ENCODE measurements around the gene SUCLA2. TPM values are rescaled to one million over a fixed set of nuclear protein-coding genes. Genes with fewer than 3 reads are reported as not detected.

The SUCLA2 gene
- total RNA-seq, 2 donors from 2014 or later, result 15.6 to 21.3 TPM

DNA sequence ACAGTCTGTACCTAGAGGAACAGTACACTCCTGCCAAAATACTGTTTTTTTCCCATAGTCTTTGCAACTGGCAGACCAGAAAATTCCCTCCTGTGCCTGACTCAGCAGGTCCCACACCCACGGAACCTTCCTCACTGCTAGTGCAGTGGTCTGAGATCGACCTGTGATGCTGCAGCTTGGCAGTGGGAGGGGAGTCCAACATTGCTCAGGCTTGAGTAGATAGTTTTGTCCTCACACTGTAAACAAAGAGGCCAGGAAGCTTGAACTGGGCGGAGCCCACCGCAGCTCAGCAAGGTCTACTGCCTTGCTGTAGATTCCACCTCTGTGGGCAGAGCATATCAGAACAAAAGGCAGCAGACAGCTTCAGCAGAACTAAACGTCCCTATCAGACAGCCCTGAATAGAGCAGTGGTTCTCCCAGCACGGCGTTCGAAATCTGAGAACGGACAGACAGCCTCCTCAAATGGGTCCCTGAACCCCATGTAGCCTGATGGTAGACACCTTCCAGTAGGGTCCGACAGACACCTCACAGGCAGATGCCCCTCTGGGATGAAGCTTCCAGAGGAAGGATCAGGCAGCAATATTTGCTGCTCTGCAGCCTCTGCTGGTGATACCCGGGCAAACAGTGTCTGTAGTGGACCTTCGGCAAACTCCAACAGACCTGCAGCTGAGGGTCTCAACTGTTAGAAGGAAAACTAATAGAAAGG, 92.7 kb downstream of the SUCLA2 start:
- ATAC-seq (no peak), DNase-seq (no peak)
- H3K4me3 Mint-ChIP-seq, result no peak overlapping the region
- no peak overlapping the region for H3K27ac Mint-ChIP-seq
- no peaks in the 10 kb centered on the region for H3K9me3 ChIP-seq (ENCODE audit: control insufficient read depth, low read length, poor library complexity, severe bottlenecking)
- H3K36me3 Mint-ChIP-seq (ENCODE audit: low read depth), result peaks cover 7% of the 10 kb centered on the region
- H3K27me3 Mint-ChIP-seq, result no peaks in the 10 kb centered on the region
- H3K4me1 Mint-ChIP-seq, result no peaks in the 10 kb centered on the region

DNA sequence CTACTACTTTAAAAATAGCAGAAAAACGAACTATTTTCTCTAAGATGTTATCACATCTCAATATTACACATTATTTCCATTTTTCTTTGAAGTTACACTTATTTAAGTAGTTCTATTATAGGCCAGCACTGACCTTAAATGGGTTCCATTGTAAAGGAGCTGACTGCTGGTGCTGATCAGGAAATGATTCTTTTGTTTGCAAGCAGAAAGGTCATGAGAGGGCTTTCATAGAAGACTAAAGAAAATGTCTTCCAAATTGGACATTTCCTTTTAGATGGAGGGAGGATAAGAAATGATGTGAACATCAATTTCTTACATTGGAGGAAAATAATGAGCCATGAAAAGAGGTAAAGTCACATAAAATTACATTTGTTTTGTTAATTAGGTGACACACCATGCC, 96.2 kb downstream of the SUCLA2 start:
- ATAC-seq, result no peak
- H3K36me3 Mint-ChIP-seq (ENCODE audit: low read depth), result peaks cover 5% of the 10 kb centered on the region

DNA sequence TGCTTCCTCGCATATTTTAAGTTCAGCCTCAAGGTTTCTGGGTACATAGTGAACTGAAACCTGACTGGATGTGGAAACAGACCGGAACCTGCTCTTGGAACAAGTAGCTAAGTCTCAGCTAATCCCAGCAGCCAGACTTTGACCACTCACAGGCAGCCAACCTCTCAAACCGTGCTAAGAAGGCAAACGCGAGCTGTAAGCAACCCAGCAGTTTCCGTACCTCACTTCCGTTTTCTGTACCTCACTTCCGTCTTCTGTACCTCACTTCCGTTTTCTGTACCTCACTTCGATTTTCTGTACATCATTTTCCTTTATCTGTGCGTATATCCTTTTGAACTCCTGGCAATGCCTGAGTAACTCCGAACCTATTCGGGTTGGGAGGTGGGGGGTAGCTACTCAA, 96.8 kb downstream of the SUCLA2 start:
- ATAC-seq, result no peak
- Mint-ChIP-seq H3K27ac (no peak overlapping the region), H3K4me3 (no peak overlapping the region), H3K4me1 (no peaks in the 10 kb centered on the region), H3K36me3 (ENCODE audit: low read depth) (peaks cover 5% of the 10 kb centered on the region), H3K27me3 (no peaks in the 10 kb centered on the region)
- H3K9me3 ChIP-seq (ENCODE audit: control insufficient read depth, low read length, poor library complexity, severe bottlenecking), result no peaks in the 10 kb centered on the region
- no peak for DNase-seq

More for the DNA sequence above, 96.2 kb downstream of the SUCLA2 start:
- Mint-ChIP-seq H3K27ac (no peak overlapping the region), H3K27me3 (no peaks in the 10 kb centered on the region), H3K4me3 (no peak overlapping the region), H3K4me1 (no peaks in the 10 kb centered on the region)
- no peak for DNase-seq
- no peaks in the 10 kb centered on the region for H3K9me3 ChIP-seq (ENCODE audit: control insufficient read depth, low read length, poor library complexity, severe bottlenecking)

DNA sequence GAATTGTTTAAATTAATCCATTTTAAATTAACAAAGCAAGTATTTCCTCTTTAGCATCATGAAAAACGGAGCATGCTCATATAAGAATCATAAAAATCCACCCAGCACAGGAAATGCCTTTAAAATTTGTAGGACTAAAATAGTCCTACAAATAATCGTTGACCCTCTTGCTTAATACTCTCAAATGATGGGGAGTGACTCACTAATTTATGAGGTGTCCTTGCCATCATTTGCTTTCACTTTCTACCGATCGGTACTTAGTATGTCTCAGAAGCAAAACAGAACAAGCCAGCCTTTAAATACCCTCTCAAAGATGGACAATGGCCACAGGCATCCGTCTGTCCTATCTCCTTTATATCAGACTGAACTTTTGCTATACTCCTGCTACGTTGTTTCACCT, 97.2 kb downstream of the SUCLA2 start:
- Mint-ChIP-seq H3K36me3 (ENCODE audit: low read depth) (peaks cover 3% of the 10 kb centered on the region), H3K27ac (no peak overlapping the region), H3K27me3 (no peaks in the 10 kb centered on the region), H3K4me3 (no peak overlapping the region), H3K4me1 (no peaks in the 10 kb centered on the region)
- no peaks in the 10 kb centered on the region for H3K9me3 ChIP-seq (ENCODE audit: control insufficient read depth, low read length, poor library complexity, severe bottlenecking)
- ATAC-seq (no peak), DNase-seq (no peak)

DNA sequence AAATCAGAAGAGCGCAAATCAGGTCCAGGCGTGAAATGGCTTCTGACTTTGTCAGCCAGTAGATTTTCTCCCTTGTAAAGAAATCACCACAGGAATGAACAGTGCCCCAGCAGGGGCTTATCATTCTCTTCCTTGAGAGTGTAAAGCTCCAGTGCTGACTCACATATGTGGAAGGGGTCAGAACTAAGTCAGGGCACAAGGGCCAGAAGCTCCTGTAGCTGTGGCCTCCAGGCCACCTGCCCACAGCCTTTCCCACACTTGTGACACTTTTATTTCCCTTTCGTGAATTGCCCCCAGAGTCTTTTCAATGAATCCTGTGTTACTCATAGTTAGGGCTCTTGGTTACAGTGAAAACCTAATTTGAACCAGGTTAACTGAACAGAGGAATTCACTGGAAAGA, 99.6 kb downstream of the SUCLA2 start:
- no peaks in the 10 kb centered on the region for H3K27me3 Mint-ChIP-seq
- H3K27ac Mint-ChIP-seq, result no peak overlapping the region
- no peak overlapping the region for H3K4me3 Mint-ChIP-seq
- DNase-seq, result no peak
- ATAC-seq, result no peak
- H3K9me3 ChIP-seq (ENCODE audit: control insufficient read depth, low read length, poor library complexity, severe bottlenecking), result no peaks in the 10 kb centered on the region
- peaks cover 2% of the 10 kb centered on the region for H3K36me3 Mint-ChIP-seq (ENCODE audit: low read depth)
- H3K4me1 Mint-ChIP-seq, result no peaks in the 10 kb centered on the region

DNA sequence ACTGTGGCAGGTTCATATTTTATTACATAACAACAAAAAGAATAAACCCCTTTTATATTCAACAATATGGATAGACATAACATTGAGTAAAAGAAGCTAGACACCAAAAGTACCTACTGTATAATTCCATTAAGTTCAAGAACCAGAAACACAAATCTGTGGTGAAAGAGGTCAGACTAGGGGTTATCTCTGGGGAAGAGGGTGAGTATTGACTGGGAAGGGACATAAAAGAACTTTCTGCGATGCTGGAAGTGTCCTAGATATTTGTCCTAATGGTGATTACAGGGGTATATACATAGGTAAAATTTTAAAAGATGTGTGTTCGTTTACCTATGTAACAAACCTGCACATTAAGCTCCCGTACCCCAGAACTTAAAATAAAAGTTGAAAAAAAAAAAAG, 103.0 kb downstream of the SUCLA2 start:
- Mint-ChIP-seq H3K4me1 (no peaks in the 10 kb centered on the region), H3K4me3 (no peak overlapping the region), H3K27me3 (no peaks in the 10 kb centered on the region), H3K36me3 (ENCODE audit: low read depth) (no peaks in the 10 kb centered on the region), H3K27ac (no peak overlapping the region)
- no peak for ATAC-seq
- no peaks in the 10 kb centered on the region for H3K9me3 ChIP-seq (ENCODE audit: control insufficient read depth, low read length, poor library complexity, severe bottlenecking)
- no peak for DNase-seq

DNA sequence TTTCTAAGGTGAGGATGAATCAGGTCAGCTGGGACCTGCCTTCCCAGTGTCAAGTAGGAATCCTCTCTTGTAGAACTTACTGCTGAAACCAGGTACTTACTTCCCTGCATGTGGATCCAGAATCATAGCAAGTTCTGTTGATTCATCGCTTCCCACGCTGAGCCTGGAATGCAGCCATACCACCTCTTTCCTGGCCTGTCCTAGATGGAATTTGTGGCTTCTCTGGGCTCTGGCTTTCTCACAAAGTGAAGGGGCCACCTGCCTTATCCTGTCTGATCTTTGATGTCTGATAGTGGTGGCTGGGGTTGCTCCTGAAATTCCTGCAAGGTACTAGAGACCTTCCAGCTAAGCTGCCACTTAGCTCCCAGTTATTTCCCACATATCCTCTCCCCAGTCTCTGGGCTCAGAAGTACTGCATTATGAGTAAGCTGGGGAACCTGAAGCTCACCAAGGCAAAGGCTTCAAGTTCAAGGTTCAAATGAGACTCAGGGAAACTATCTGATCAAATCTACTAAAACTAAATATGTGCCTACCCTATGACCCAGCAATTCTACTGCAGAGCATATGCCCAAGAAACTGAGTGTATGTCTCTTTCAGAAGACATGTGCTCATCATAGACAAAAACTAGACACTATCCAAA, 103.5 kb downstream of the SUCLA2 start:
- Mint-ChIP-seq H3K27me3 (no peaks in the 10 kb centered on the region), H3K36me3 (ENCODE audit: low read depth) (no peaks in the 10 kb centered on the region), H3K4me1 (no peaks in the 10 kb centered on the region), H3K4me3 (no peak overlapping the region), H3K27ac (no peak overlapping the region)
- no peaks in the 10 kb centered on the region for H3K9me3 ChIP-seq (ENCODE audit: control insufficient read depth, low read length, poor library complexity, severe bottlenecking)
- DNase-seq (no peak), ATAC-seq (no peak)

DNA sequence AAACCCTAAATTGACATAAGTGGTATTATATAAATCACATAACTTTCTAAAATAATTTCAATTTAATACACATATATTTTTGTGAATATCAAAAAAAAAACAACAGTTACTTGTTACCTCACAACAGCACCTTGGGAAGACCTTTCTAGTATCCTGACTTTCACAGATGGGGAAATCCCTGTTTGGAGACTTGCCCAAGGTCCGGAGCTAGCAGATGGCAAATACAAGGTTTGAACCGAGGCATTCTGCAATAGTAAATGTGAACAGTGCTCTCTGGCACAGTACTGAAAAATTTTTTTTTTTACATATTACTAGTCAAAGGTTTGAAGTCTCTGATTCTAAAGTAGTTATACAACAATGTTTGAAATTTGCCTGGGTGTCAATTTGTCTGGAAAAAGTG, 104.5 kb downstream of the SUCLA2 start:
- no peak for DNase-seq
- no peaks in the 10 kb centered on the region for H3K4me1 Mint-ChIP-seq
- no peak overlapping the region for H3K4me3 Mint-ChIP-seq
- no peak for ATAC-seq
- H3K27me3 Mint-ChIP-seq, result no peaks in the 10 kb centered on the region
- H3K9me3 ChIP-seq (ENCODE audit: control insufficient read depth, low read length, poor library complexity, severe bottlenecking), result no peaks in the 10 kb centered on the region
- H3K27ac Mint-ChIP-seq, result no peak overlapping the region
- H3K36me3 Mint-ChIP-seq (ENCODE audit: low read depth), result no peaks in the 10 kb centered on the region

DNA sequence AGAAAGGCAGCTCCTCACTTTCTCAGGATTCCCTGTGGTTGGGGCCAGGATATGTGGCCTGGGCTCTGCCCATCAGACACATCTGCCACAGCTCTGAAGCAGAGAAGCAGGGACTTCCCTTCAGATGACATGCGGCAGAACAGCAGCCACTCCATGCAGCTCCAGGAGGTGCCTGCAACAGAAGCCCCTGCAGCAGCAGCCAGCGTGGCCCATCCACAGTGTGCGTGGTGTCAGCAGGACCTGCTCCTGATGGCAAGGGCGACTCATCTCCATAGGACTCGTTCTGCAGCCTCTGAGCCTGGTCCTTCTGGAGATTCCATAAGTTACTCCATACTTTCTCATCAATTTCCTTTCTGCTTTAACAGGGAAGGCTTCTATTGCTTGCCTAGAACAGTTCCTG, 105.0 kb downstream of the SUCLA2 start:
- no peaks in the 10 kb centered on the region for H3K9me3 ChIP-seq (ENCODE audit: control insufficient read depth, low read length, poor library complexity, severe bottlenecking)
- Mint-ChIP-seq H3K36me3 (ENCODE audit: low read depth) (no peaks in the 10 kb centered on the region), H3K27me3 (no peaks in the 10 kb centered on the region), H3K4me3 (no peak overlapping the region), H3K4me1 (no peaks in the 10 kb centered on the region), H3K27ac (no peak overlapping the region)
- ATAC-seq (no peak), DNase-seq (no peak)

DNA sequence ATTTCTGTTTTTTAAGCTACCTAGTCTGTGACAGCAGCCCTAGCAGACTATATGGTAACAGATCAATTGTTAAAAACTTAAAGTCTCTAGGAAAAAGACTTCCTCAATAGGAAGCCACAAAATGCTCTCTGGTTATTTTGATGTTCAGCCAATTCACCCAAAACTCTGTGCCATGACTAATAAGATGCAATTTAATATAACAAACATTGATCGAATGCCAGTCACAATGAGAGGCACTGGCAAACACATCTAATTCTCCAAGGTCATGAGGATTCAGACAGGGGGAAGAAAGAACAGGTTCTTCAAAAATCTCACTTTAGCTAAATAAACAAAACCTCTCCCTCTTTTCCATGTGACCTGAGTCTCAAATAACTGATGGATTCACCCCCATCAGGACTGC, 107.5 kb downstream of the SUCLA2 start:
- H3K9me3 ChIP-seq (ENCODE audit: control insufficient read depth, low read length, poor library complexity, severe bottlenecking), result no peaks in the 10 kb centered on the region
- Mint-ChIP-seq H3K36me3 (ENCODE audit: low read depth) (no peaks in the 10 kb centered on the region), H3K4me1 (peaks cover 2% of the 10 kb centered on the region), H3K4me3 (no peak overlapping the region), H3K27ac (no peak overlapping the region), H3K27me3 (no peaks in the 10 kb centered on the region)
- no peak for ATAC-seq
- no peak for DNase-seq

Other genes with a start within 250 kb of the SUCLA2 start
- gene NUDT15, start 36.5 kb upstream of the SUCLA2 start, total RNA-seq, result 10 to 100 TPM; 10.1 to 10.6 TPM
- gene MED4, start 93.8 kb upstream of the SUCLA2 start, total RNA-seq, result 10 to 100 TPM; 47.4 to 62.5 TPM
- 100 to 1,000 TPM; 396 to 450 TPM for gene ITM2B, start 231.9 kb upstream of the SUCLA2 start, total RNA-seq